HG03432 (cell line): ENCODE data around the gene ADAMTS20.
"Not testable (repeated sequence)": the region's sequence is repeated elsewhere in the genome, so short reads cannot be mapped to it uniquely, and the experiment has no call there.

ENCODE experiments used
- ATAC-seq: cut with Tn5 transposase; IDR thresholded peaks from one replicate; pipeline ENCODE4 v1.9.1; 2021; ENCODE audit warnings: mild to moderate bottlenecking, moderate library complexity; ENCODE audit not compliant: unreplicated experiment

ADAMTS20 gene

DNA sequence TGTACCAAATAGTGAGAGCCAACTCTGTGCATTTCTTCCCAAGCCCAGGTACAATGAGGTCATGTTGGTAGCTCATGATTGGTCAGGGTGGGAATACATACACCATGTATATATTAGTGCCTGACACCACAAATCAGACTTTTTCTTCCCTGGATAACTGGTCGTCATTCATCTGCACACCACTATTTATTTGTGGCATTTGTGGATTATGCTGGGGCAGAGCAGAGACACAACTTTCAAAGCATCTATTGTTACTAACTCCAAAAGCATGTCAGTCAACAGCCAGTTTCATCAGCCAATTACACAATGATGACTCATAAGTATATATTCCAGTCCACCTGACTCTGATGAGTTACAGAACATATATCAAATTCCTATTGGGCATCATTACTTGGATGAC, 181.7 kb downstream of the ADAMTS20 start:
- ATAC-seq: no peak

DNA sequence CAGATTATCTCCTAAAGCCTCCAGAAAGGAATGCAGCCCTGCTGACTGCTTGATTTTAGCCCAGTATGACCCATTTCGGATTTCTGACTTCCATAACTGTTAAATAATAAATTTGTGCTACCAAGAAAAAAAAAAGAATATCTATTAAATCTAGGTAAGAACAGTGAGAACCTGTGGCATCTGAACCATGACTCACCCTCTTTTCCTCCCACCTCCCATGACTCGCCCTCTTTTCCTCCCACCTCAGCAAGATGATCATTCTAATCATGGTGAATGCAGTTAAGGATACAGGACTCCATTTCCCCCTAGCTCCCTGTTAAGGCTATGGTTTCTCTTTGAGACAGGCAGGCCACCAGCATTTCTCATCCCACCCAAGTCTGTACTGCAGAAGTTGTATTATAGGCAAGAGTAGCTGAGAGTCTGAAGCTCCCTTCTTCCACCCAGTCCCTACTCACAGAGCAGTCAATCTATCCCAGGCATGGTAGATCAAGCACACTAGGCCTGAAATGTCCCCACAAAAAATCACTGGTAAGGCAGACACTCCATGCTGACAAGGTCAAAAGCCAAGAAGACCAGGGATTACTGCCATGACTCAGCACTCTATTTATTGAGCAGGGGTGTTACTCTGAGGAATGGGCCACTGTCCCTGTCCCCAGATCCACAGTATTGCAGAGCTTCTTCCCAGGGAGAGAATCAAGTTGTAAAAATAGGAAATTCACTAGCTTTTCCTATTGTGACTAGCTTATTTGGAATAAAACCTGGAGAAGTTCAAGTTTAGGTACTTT, 188.9 kb downstream of the ADAMTS20 start:
- ATAC-seq: no peak

DNA sequence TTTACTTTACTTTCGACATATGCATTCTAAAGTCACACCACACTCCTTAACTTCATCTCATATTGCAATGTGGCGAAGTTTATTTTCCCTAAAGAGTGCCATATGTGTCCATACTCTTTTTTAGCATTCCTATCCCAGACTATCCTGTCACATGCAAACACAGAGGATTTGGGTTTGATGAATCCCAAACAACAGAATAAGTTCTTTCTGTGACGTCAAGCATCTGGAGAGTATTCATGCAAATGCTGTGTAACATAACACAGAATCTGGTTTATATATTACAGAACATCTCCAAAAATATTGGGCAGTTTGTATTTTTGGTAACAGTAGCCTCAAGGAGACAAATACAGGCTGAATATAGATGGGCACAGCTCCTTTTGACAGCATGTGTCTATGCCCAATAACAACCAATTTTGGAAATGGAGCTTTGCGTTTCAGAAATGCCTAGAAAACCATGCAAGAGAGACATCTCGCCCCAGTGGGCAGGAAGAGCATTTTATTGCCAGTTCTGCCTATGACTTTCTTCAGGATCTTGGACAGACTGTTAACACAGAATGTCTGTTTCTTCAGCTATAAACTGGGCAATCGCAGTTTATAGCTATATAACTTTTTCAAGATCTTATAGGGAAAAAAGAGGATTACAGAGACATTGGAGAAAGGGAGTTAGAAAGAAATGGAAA, 190.8 kb downstream of the ADAMTS20 start:
- ATAC-seq: no peak

DNA sequence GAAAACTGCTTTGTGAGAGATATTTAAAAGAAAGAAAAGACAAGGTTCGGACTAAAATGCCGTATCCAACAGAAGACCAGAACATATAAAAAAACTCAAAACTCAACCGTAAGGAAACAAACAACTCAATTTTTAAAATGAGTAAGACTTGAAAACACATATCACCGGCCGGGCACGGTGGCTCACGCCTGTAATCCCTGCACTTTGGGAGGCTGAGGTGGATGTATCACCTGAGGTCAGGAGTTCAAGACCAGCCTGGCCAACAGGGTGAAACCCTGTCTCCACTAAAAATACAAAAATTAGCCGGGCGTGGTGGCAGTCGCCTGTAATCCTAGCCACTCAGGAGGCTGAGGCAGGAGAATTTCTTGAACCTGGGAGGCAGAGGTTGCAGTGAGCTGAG, 192.0 kb downstream of the ADAMTS20 start:
- ATAC-seq: not testable (repeated sequence)

DNA sequence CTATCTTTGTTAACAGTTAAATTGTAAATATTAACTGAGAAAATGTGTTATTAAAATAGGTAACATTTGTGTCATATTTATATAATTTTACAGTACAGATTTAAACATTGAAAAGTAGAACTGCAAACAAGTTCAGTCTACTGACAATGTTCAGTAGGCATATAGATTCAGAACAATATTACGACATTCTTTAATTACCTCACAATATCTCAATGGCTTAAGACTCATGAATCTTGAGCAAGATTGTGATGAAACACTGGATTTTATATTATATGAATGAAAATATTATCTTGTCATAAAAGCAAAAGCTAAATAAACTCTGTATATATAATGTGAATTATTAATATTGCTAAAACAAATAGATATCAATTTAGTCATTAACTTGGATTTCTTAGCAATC, 194.9 kb downstream of the ADAMTS20 start:
- ATAC-seq: no peak

DNA sequence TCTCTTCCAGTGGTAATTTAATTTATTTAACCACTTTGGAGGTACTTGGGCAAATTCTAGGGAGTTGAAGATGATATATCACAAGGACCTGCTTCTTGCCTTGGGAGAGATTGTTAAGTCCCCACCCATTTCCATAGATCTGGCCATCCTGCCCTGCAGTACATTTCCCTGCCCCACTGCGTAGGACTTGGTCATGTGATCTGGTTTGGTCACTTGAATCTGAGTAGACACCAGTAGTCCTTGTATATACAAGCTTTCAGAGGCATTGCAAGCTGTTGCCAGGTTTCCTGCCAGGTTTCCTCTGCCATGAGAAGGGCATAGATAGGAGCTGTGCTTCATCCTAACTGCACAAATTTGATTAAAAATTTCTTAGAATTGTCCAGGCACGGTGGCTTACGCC, 200.0 kb downstream of the ADAMTS20 start:
- no peak for ATAC-seq

DNA sequence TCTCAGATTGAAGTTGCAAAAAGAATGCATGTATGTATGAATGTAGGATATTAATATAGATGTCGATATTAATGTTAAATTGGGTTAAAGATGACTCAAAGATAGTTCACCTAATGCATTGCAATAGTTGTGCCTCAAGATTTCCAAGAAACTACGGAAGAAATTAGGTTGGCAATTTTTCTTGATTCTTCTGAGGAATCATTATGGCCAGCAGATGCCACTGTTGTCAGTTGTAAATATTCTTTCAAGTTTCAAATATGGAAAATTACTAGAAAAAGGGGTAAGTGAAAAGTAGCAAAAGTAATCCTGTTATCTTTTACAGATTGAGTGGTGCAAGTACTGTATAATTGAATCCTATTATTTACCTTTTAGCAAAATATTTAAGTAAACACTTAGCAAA, 202.1 kb downstream of the ADAMTS20 start:
- ATAC-seq: no peak

DNA sequence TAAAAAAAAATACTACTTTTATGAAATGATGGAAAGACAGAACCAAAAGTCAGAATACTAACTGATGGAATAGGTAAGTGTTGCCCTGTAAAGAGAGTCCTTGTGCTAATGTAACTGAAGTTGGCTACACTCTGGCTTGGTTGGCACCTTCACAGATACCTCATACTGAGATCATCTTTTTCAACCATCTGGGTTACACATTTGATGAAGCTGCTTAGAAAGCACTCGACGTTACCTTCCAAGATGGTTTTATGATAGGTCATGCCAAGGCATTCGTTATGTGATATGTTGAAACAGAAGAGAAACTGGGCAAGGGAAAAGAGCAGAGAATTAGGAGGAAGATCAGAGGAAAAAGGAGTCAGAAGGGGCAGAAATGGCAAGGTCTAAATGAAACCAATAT, 203.8 kb downstream of the ADAMTS20 start:
- ATAC-seq: no peak

DNA sequence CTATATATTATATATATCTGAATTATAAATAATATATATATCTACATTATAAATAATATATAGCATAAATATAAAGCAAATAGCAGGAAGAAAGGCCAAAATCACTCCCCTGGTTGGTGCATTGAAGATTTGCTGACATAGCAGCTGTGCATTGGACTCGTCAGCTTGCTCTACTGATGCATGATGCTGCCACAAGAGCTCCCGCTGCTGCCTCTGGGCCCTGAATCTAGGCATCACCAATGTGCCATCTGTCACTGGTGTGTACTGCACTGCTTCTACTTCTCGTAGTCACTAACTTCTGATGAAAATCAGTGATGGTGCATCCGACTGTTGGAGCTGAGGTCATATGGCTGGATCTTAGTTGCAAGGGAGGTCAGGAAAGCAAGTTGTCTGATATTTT, 205.0 kb downstream of the ADAMTS20 start:
- ATAC-seq: no peak

DNA sequence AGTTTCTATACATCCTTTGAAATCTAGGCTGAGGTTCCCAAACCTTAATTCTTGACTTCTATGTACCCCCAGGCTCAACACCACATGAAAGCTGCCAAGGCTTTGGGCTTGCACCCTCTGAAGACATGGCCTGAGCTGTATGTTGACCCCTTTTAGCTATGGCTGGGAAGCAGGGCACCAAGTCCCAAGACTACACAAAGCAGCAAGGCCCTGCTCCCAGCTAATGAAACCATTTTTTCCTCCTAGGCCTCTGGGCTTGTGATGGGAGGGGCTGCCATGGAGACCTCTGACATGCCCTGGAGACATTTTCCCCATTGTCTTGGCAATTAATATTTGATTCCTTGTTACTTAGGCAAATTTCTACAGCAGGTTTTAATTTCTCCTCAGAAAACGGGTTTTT, 207.0 kb downstream of the ADAMTS20 start:
- ATAC-seq: no peak

DNA sequence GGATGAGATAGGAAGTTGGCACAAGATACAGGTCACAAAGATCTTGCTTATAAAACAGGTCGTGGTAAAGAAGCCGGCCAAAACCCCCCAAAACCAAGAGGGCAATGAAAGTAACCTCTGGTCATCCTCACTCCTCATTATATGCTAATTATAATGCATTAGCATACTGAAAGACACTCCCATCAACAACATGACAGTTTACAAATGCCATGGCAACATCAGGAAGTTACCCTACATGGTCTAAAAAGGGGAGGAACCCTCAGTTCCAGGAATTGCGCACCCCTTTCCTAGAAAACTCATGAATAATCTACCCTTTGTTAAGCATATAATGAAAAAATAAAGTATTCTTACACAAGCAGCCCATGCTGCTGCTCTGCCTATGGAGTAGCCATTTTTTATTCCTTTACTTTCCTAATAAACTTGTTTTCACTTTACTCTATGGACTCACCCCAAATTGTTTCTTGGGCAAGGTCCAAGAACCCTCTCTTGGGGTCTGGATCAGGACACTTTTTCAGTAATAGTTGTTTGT, 210.2 kb downstream of the ADAMTS20 start:
- not testable (repeated sequence) for ATAC-seq

DNA sequence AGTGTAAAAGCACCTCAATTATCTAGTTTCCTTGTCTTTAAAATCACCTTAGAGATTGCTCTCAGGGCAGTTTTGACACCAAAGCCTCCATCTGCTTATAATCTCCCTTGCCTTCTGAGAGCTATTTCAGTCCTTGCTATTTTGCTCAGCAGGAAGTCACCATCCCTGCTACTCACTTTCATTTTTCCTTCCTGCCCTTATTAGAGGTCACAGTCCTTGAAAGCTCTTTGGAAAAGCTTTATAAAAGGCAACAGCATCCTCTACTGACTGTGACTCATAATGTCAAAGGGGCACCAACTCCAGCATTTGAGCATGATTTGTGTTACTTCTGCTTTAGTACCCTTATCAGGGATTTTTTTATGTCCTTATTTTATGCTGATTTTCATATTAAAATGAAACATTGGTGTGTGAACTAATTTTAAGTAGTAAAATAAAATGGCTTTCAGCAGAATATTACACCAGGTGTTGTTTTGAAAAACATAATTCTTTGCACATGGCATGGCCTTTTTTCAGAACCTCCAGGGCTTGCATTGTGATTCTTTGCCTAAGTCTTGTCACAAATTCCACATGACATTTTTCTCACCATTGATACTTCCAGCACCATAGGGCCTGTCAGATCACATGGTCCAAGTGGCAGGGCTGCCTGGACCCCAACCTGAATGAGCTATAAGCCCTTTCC, 213.0 kb downstream of the ADAMTS20 start:
- ATAC-seq: peak; percentile 75

DNA sequence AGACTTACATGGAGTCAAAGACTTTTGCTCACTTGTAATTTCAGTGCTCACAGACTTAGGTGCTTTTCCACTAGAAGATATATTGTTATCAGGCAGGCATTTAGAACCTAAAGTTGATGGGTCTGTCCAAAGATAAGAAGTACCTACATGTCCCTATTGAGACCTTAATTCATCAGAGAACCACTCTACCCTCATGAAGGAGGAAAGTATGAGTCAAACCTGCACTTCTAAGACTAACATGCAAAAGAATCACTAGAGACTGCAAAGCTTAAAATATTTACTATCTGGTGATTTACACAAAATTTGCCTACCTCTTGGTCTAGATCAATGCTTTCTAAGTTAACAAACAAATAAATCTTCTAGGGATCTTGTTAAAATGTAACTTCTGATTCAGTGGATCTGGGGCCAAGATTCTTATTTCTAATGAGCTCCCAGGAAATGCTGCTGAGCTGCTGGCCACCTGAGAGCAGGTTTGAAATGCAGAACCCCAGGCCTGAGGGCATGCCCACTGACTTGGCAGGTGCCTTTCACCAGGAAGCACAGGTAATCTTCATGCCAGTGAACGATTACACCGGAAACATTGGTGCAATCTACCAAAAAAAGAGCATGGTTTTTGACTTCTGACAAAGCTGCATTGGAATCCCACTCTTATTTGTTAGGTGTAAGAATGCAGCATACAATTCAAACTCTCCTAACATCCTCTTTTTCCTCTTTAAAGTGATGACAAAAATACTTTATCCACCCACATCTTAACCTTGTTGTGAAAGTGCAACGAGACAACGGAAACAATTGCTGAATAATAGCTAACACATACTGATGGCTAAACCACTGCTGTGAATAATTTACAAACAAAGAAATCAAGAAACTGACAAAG, 214.2 kb downstream of the ADAMTS20 start:
- peak; percentile 70 for ATAC-seq

DNA sequence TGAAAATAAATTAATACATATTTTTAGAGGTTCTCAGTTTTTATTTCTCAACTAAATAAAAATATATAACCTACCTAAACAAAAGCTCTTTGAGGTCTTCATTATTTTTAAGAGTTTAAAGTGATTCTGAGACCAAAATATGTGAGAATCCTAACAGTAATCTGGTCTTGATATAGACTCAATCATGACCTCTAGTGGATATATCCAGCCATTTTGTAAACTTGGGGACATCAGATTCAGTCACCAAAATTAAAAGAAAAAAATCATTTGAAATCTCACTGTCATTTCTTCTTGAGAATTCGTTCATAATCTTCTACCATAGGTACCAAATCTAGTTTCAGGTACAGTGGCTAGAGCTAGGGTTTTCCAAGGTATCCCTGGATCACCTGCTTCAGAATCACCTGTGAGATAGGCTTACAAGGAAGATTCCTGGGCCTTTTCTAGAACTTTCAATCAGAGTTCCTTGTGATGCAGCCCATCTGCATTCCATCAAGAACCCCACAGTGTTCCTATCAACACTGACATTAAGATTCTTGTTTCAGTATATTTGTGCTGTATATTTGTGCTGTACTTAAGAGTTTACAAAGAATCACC, 214.9 kb downstream of the ADAMTS20 start:
- no peak for ATAC-seq

DNA sequence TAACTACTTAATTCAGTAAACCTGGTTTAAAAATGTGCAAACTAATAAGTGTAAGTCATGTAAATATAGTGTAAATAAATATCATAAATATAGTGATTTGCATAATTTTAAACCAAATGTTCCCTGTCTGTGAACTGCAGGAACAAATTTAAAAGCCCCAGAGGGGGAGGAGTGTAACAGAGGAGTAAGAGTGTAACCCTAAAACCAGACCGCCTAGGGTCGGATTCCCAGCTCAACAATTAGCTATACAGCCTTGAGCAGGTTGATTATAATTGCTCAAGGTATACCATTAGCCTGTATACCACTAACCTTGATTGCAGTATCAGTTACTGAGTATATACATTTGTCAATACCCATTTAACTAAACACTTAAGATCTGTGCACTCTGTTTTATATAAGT, 218.4 kb downstream of the ADAMTS20 start:
- ATAC-seq: no peak

DNA sequence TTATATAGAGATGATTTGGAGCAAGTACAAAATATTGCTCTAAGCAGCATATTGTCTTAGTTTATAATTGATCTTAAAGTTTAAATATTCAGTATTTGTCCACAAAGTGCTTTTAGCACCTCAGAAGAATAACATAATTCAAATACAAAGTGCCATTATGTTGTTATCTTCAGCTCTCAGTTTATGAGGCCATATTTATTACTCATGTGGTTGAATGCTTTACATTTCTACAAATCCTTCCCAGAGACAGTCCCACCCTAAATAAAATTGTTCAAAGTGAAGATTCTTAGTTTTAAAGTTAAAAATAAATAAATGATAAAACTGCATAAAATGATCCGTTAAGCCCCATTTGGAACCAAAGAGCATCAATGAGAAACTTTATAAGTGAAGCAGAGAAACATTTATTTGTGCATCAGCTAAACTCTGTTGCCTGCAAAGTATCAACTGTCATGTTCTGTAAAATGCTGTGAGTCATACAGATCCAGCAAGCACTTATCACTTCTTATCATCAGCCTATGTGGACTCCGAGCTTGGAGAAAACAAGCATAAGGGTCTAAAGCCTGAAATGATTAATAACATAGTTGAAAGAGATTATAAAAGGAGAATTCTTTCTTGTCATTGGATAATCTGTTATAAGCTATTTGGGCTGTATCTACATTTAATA, 218.9 kb downstream of the ADAMTS20 start:
- ATAC-seq: no peak

DNA sequence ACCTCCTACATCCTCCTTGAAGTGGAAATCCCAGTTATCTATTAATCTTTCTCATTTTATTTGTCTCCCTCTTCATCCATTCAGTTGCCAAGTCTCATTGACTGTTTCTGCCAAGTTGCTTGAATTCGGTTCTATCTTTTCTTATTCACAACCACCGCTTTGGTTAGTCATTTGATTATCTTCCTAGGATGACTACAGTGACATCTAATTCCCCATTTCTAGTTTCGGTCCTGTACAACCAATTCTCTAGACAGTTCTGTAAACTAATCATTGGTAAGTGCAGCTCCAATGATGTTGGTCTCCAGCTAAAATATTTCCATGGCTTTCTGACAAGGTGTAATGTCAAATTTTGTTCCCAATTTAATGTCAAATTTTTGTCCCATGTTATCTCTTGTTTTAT, 220.1 kb downstream of the ADAMTS20 start:
- ATAC-seq: no peak

DNA sequence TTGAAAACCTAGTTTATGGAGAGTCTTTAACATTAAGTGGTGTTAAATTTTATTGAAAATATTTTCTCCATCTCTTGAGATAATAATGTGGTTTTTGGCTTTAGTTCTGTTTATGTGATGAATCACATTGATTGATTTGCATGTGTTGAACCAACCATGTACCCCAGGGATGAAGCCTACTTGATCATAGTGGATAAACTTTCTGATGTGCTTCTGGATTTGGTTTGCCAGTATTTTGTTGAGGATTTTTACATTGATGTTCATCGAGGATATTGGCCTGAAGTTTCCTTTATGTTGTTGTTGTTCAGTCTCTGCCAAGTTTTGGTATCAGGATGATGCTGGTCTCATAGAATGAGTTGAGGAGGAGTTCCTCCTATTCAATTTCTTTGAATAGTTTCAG, 222.6 kb downstream of the ADAMTS20 start:
- no peak for ATAC-seq

DNA sequence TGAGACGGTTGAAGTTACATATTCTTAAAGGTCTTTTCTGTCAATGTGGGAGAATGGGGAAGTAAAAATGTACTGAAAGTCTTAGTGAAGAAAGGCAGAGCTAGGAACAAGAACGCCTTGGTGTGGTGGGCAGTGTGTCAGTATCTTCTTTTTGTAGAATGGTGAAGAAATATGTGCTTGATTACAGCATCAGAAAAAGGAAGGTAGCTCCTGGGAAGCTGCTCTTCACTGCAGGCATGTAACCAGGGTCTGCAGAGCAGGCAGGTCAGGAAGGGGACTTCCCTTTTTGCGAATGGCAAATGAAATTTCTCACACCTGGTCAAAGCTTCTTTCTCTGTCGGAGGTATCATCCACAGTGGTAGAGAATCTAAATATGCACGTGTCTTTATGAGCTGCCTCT, 226.2 kb downstream of the ADAMTS20 start:
- peak; percentile 75 for ATAC-seq

DNA sequence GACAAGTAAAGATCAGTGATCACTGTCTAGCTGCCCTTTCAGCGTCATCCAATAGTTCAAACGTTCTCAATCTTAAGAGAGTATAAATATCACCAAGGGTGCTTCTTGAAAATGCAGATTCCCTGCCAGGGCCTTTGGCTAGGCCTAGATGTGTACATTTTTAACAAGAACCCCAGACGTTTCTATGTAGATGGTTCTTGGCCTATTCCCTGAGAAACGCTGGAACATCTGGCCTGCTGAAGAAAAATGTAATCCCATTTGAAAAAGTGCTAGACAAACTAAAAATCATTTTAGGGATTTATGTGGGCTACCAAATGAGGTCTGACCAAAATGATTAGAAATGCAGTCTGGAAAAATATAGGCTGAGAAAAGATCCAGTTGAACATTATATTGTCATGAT, 231.7 kb downstream of the ADAMTS20 start:
- ATAC-seq: no peak
